GM08714 (cell line): ENCODE results near the gene SPATA31E1.

Experiments
- H3K4me3 ChIP-seq: fragments of 200-500 bp; sonication (Bioruptor generic); 2 replicates; pipeline ENCODE4 v1.5.1; 2014; ENCODE audit warnings: mild to moderate bottlenecking, low read length, inconsistent platforms
- ZNF274 ChIP-seq: IDR thresholded peaks from 2 replicates; pipeline ENCODE4 v1.6.1; 2012; ENCODE audit warnings: mild to moderate bottlenecking, low read depth, low read length

Gene SPATA31E1

DNA sequence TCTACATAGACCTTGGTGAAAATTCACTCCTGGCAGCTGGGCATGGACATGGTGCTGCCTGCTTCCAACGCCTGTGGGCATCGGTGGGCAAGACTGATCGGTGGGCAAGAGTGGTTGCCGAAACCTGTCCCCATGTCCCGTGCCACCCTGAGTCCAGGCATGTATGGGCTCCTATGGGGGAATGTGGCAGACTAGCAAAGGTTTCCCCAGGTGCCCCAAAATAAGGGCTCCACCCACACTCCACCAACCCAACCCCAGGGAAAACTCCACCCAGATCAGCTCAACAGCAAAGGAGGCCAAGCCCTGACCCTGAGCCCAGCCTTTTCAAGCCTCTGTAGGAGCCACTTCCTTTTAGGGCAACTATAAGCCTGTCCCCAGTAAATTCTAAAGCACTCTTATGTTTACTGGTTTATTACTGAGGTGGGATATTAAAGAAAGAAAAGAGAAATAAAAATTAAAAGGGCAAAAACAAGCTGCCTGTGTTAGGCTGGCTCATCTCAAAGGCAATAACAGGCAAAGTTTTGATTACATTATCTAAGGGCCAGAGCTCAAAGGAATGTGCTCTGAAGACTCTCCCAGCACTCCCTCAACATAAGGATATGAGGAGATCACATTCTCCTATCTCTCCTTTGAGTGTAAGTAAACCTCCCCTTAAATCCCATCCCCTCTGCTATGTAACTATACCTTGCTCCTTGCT is 8.9 kb upstream of the SPATA31E1 start:
- no peak overlapping the region for H3K4me3 ChIP-seq
- TF ChIP-seq ZNF274 = no peak

DNA sequence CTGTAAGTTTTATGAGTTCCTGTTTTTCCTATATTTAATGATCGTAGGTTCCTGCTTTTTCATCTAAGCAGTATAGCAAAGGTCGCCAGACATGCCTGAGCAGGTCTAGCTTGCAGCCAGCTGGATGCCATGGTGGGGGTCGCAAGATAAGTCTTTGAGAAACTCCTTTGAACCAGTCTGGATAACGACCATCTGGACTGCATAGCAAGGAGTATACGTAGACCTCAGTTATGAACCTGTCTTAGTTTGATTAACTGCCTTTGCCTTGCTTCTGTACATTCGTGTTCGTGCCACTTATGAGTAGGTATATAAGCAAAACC is 8.4 kb upstream of the SPATA31E1 start:
- no peak for TF ChIP-seq ZNF274
- H3K4me3 ChIP-seq = no peak overlapping the region

DNA sequence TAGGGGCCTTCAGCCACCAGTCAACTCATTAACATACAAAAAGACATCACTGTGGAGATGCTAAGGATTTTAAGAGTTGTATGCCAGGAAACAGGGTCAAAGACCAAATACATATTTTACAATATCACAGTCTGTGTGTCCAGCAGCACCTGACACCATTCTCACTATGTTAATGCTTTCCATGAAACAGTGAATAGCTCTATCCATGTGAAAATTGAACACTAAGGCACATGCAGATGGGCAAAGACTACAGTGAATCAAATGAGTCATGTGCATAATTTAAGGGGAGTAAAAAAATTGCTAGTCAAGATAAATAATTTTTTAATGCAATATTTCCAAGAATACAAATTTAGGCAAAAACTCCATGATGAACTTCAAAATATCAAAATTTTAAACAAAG is 7.6 kb upstream of the SPATA31E1 start:
- no peak for TF ChIP-seq ZNF274
- H3K4me3 ChIP-seq = no peak overlapping the region

DNA sequence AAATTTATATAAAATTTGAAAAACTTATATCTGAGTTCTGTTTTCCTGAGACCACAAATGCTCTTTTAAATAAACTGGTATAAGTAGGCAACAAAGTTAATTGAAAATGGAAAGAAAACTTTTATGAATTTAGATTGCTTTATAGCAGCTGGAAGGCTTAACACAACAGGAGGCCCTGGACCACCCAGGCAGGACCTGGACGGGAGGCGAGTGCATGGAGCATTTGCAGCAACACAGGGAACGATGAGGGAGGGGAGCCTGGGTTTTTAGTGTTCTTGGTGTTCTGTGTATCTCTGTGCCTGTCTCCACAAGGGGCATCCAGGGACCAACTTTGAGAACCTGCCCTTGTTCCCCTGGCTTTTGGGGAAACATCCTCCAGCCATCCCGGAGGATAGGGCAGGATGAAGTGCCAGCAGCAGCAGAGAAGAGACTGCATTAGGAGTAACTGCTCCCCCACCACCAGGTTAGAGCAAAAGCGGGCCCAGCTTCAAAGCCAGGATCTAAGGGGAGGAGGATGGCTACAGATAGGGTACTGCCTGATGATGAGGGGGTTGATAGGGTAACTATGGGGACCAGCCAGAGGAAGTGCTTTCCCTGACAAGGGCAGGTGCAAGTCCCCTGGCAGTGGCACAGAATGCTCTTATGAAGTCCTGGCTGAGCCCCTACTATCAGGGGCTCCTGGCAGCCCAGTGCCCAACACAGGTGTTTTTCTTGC is 6.7 kb upstream of the SPATA31E1 start:
- H3K4me3 ChIP-seq = no peak overlapping the region
- TF ChIP-seq ZNF274 = no peak

DNA sequence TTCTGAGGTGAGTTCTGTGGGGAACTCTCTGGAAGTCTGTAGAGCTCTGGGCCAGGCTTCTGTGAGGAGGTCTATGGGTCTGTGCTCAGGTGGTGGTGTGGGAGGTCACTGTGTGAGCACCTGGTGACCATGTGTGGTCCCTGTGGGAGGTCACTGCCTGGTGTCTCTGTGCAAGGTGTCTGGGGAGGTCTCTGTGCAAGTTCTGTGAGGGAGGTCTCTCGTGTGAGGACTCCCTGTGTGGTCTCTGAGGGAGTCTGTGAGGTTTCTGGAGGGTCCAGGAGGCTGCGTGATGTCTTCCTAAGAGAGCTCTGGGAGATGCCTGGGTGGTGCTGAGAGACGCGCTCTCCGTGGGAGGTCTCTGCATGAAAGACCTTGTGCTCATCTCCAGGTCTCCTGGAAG is 6.0 kb upstream of the SPATA31E1 start:
- H3K4me3 ChIP-seq = no peak overlapping the region
- TF ChIP-seq ZNF274 = no peak

DNA sequence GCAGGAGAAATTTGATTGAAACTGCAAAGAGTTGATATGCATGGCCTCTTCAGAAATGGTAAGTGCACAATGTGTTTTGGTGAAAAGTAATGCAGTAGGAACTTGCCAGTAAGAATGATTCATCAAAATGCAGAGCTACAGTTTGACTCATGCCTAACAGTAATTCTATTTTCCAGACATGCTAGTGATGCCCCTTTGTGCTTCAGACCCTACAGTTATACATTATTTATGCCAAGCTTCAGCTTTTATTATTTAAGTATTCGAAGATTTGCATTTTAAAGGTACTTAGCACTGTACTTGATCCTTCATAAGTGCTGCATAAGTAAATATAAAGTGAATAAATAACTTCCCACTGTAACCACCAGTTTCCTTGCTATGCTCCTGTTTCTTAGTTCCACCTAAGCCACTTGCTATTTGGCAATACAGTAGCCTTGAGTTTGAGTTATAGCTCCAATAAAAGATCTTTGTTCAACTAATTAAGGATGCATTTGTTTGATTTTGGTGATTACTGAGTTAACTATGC is 3.6 kb upstream of the SPATA31E1 start:
- TF ChIP-seq ZNF274 = no peak
- no peak overlapping the region for H3K4me3 ChIP-seq

DNA sequence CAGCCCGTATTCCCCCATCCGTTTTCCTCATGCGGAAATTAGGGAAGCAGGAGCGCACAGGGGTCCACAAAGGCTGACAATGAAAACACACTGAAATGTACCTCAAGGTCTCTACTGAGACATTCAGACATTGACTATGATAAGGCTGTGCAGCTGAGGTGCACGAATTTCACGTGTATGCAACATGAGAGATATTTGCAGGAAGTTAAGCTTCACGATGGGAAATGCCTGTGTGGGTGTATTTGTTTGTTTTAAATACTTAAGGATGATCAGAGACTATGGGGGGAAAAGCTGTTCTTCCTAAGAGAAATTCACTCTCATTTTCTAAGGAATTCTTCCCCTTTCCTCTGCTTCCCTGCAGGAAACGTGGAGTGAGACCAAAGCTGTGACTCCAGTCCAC is 2.6 kb upstream of the SPATA31E1 start:
- TF ChIP-seq ZNF274 = no peak
- no peak overlapping the region for H3K4me3 ChIP-seq

DNA sequence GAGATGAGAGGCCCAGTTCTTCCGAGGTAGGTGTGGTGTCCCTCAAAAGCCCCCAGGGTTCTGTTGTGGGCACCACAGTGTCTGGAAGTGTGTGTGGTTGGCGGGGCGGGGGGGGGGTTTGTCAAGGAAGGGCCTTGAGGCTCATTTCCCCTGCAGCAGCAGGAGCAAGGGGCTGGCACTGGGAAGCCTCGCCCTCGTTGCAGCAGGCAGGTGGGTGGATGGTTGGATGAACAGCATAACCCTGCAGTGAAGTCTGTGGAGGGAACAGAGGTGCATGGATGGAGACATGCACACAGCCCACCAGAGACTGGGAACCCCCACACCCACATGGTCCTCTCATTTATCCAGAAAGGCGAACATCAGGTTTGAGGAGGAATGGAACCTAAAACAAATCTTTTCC is 2.0 kb upstream of the SPATA31E1 start:
- no peak for TF ChIP-seq ZNF274
- H3K4me3 ChIP-seq = no peak overlapping the region

DNA sequence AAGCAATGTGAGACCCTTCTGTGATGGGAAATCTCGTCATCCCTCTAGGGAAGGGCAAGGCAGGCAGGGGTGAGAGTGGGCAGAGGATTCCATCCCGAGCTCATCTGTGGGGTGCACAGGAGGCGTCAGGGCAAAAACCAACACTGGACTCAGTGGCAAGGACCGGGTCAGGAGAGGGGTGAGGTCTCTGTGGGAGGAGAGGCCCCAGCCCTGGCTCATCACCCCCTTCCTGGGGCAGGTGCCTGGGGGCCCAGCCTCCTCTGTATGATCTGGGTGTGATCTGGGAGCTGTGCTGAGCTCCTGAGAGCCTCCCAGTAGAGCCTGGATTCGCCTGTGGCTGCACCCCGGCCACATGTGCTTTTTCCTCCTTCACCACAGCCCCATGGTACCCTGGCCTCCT is 597 bp downstream of the SPATA31E1 start:
- TF ChIP-seq ZNF274 = no peak
- no peak overlapping the region for H3K4me3 ChIP-seq

DNA sequence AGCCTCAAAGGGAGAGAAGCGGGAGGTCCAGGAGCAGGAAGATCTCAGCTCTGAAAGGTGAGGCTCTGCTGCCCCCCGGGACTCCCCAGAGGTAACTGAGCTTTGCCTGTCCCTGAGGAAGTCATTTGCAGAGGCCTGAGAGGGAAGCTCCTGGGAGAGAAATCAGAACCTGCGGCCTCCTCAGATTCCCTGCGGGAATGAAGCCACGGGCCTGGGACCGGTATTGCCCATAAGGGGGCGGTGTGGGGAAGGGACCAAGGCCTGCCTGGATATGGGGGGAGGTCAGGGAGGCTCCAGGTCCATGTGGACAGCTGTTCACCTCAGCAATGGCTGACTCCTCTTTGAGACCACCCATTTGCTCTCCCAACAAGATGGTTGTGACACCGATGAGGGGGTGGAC is 1.3 kb downstream of the SPATA31E1 start:
- no peak overlapping the region for H3K4me3 ChIP-seq
- no peak for TF ChIP-seq ZNF274

DNA sequence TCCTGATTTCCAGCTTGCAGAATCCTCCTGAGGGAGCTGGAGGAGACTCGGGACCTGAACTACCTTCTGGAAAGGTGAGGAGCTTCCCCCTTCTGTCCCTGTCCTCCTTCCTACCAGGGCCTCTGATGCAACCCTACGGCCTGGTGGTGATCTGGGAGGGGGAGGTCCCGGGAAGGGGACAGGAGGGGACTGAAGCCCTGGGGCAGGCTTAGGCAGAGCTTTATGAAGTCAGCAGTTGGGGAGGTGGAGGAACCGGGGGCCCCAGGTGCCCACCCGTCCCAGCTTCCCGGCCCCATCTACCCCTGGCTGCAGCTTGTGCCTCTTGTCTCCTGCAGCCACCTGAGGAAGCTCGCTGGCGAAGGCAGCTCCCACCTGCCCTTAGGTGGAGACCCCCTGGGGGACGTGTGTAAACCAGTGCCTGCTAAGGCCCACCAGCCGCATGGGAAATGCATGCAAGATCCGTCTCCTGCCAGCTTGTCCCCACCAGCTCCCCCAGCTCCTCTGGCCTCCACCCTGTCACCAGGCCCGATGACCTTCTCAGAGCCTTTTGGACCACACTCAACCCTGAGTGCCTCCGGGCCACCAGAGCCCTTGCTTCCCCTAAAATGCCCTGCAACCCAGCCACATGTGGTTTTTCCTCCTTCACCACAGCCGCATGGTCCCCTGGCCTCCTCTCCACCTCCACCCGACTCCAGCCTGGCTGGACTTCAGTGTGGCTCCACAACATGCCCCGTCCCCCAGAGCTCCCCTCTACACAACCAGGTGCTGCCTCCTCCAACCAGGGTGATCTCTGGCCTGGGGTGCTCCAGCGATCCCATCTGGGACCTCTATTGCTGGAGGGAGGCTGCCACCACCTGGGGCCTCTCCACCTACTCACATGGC is 2.1 kb downstream of the SPATA31E1 start:
- no peak overlapping the region for H3K4me3 ChIP-seq

DNA sequence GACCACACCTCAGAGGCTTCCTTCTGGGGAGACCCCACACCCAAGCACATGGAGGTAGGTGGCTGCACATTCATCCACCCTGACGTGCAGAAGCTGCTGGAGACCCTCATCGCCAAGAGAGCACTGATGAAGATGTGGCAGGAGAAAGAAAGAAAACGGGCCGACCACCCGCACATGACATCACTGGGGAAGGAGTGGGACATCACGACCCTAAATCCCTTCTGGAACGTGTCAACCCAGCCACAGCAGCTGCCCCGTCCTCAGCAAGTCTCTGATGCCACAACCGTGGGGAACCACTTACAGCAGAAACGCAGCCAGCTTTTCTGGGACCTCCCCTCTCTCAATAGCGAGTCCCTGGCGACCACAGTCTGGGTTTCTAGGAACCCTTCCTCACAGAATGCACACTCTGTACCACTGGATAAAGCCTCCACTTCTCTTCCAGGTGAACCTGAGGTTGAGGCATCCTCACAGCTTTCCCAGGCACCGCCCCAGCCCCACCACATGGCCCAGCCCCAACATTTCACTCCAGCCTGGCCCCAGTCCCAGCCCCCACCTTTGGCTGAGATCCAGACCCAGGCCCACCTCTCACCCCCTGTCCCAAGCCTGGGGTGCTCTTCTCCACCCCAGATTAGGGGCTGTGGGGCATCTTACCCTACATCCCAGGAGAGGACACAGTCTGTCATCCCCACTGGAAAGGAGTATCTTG is 3.0 kb downstream of the SPATA31E1 start:
- no peak for TF ChIP-seq ZNF274
- H3K4me3 ChIP-seq = no peak overlapping the region

More for the DNA sequence above, 2.1 kb downstream of the SPATA31E1 start:
- no peak for TF ChIP-seq ZNF274

DNA sequence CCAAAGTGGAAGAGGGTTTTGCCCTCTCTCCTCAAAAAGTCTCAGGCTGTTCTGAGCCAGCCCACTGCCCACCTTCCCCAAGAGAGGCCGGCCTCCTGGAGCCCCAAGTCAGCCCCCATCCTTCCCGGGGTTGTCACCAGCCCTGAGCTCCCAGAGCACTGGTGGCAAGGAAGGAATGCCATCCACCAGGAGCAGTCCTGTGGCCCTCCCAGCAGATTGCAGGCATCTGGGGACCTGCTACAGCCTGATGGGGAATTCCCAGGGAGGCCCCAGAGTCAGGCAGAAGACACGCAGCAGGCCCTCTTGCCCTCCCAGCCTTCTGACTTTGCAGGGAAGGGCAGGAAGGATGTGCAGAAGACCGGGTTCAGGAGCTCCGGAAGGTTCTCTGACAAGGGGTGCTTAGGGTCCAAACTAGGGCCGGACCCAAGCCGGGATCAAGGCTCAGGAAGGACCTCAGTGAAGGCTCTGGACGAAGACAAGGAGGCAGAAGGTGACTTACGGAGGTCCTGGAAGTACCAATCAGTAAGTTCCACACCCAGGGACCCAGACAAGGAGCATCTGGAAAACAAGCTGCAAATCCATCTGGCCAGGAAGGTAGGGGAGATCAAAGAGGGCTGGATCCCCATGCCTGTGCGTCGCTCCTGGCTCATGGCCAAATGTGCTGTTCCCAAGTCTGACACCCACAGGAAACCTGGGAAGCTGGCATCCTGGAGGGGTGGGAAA is 3.7 kb downstream of the SPATA31E1 start:
- TF ChIP-seq ZNF274 = no peak

More for the DNA sequence above, 3.7 kb downstream of the SPATA31E1 start:
- H3K4me3 ChIP-seq = no peak overlapping the region
